ENCODE measurements around the gene PCAT7.
"Not testable (repeated sequence)": the region's sequence is repeated elsewhere in the genome, so short reads cannot be mapped to it uniquely, and the experiment has no call there.

PCAT7 gene

GRCh38 chr9:94564279-94564678 is 9.4 kb downstream of the PCAT7 start:
- not testable (repeated sequence) for DNase-seq

GRCh38 chr9:94566550-94566949 is 11.7 kb downstream of the PCAT7 start:
- DNase-seq, result no peak

GRCh38 chr9:94567271-94567670 is 12.4 kb downstream of the PCAT7 start:
- no peak for DNase-seq

- DNase-seq, result no peak
These were observed 13.5 kb downstream of the PCAT7 start for GRCh38 chr9:94568250-94568889.

GRCh38 chr9:94568972-94569712 is 14.3 kb downstream of the PCAT7 start:
- no peak for DNase-seq

- no peak for DNase-seq
These were observed 21.2 kb downstream of the PCAT7 start for GRCh38 chr9:94576131-94576530.

- DNase-seq, result no peak
These were observed 22.2 kb downstream of the PCAT7 start for GRCh38 chr9:94577036-94577435.

- DNase-seq, result no peak
These were observed 22.7 kb downstream of the PCAT7 start for GRCh38 chr9:94577571-94577970.

GRCh38 chr9:94581728-94582127 is 26.8 kb downstream of the PCAT7 start:
- peak; percentile 42 for DNase-seq

- DNase-seq, result peak; percentile 26
These were observed 29.7 kb downstream of the PCAT7 start for GRCh38 chr9:94584555-94584954.

- DNase-seq, result peak; percentile 8
These were observed 31.4 kb downstream of the PCAT7 start for GRCh38 chr9:94586316-94586715.

GRCh38 chr9:94586814-94587213 is 31.9 kb downstream of the PCAT7 start:
- peak; percentile 52 for DNase-seq

- no peak for DNase-seq
These were observed 33.8 kb downstream of the PCAT7 start for GRCh38 chr9:94588681-94589080.

GRCh38 chr9:94591046-94591545 is 36.2 kb downstream of the PCAT7 start:
- DNase-seq, result peak; percentile 2

GRCh38 chr9:94591876-94592275 is 37.0 kb downstream of the PCAT7 start:
- peak; percentile 45 for DNase-seq

GRCh38 chr9:94592683-94593082 is 37.8 kb downstream of the PCAT7 start:
- peak; percentile 35 for DNase-seq

- DNase-seq, result peak; percentile 44
These were observed 38.8 kb downstream of the PCAT7 start, which contains the start of gene FBP2 for GRCh38 chr9:94593459-94594345. TSS of gene FBP2 (minus strand) at chr9:94593824. CDS start at chr9:94593726, 98 bp downstream.

GRCh38 chr9:94599102-94599501 is 44.2 kb downstream of the PCAT7 start:
- DNase-seq, result no peak

- DNase-seq, result no peak
These were observed 45.4 kb downstream of the PCAT7 start for GRCh38 chr9:94600258-94600657.

- DNase-seq, result no peak
These were observed 45.8 kb downstream of the PCAT7 start for GRCh38 chr9:94600715-94601114.

GRCh38 chr9:94602666-94603065 is 47.8 kb downstream of the PCAT7 start:
- no peak for DNase-seq

GRCh38 chr9:94603259-94604160 is 48.6 kb downstream of the PCAT7 start:
- DNase-seq, result peak; percentile 91
